ENCODE results near the gene ASB10. TPM values are rescaled to one million over a fixed set of nuclear protein-coding genes. Genes with fewer than 3 reads are reported as not detected.

ASB10 gene
- total RNA-seq, 1 experiment from 2014 or later = not detected

GRCh38 chr7:151168003-151168786 is 18.9 kb downstream of the ASB10 start:
- no peak for DNase-seq (ENCODE audit: unreplicated experiment)
- no TSS peak for BruUV-seq (replicated peaks)
- POLR2A ChIA-PET = no interaction called here

GRCh38 chr7:151167197-151167961 is 19.7 kb downstream of the ASB10 start, which contains the start of gene GBX1:
Gene GBX1 (minus strand): TSS chr7:151167694. CDS start chr7:151167548, 146 bp downstream.
- intact Hi-C loops (cut with micrococcal nuclease) = no loop called here
- H3K4me3 Mint-ChIP-seq (ENCODE audit: unreplicated experiment) = peak within 1 kb of the TSS; percentile 38

More at GRCh38 chr7:151168003-151168786, 18.9 kb downstream of the ASB10 start:
- Mint-ChIP-seq H3K27ac (ENCODE audit: low read depth, unreplicated experiment) (no peak overlapping the region), H3K4me1 (ENCODE audit: insufficient read depth, unreplicated experiment) (no peaks in the 10 kb centered on the region), H3K36me3 (ENCODE audit: insufficient read depth, unreplicated experiment) (no peaks in the 10 kb centered on the region), H3K4me3 (ENCODE audit: unreplicated experiment) (peak overlapping the region; percentile 38), H3K9me3 (ENCODE audit: unreplicated experiment) (no peaks in the 10 kb centered on the region), H3K27me3 (ENCODE audit: insufficient read depth, unreplicated experiment) (peaks cover 35% of the 10 kb centered on the region)
- TF ChIP-seq CTCF (IDR thresholded peaks at IDR 0.05; ENCODE audit: unreplicated experiment) = no peak
- CTCF ChIA-PET = interaction anchor here (0.6 kb wide), 3 partner anchors 20 to 146 kb away, joined by 3 to 4 read pairs (median 3); no protein-coding TSS in a partner anchor
- intact Hi-C loops (cut with micrococcal nuclease) = no loop called here

GRCh38 chr7:151166629-151167196 is 20.3 kb downstream of the ASB10 start:
- Mint-ChIP-seq H3K9me3 (ENCODE audit: unreplicated experiment) (no peaks in the 10 kb centered on the region), H3K4me1 (ENCODE audit: insufficient read depth, unreplicated experiment) (no peaks in the 10 kb centered on the region), H3K27me3 (ENCODE audit: insufficient read depth, unreplicated experiment) (peaks cover 24% of the 10 kb centered on the region), H3K36me3 (ENCODE audit: insufficient read depth, unreplicated experiment) (no peaks in the 10 kb centered on the region), H3K4me3 (ENCODE audit: unreplicated experiment) (no peak overlapping the region), H3K27ac (ENCODE audit: low read depth, unreplicated experiment) (no peak overlapping the region)
- CTCF ChIA-PET = interaction anchor here (0.6 to 1.2 kb wide), 2 partner anchors 43 to 138 kb away, joined by 3 read pairs; no protein-coding TSS in a partner anchor
- intact Hi-C loops (cut with micrococcal nuclease) = no loop called here
- TF ChIP-seq CTCF (IDR thresholded peaks at IDR 0.05; ENCODE audit: unreplicated experiment) = no peak
- BruUV-seq (replicated peaks) = no TSS peak
- POLR2A ChIA-PET = no interaction called here
- no peak for DNase-seq (ENCODE audit: unreplicated experiment)

More at GRCh38 chr7:151167197-151167961, 19.7 kb downstream of the ASB10 start, which contains the start of gene GBX1:
- Mint-ChIP-seq H3K9me3 (ENCODE audit: unreplicated experiment) (no peaks in the 10 kb centered on the region), H3K36me3 (ENCODE audit: insufficient read depth, unreplicated experiment) (no peaks in the 10 kb centered on the region), H3K27ac (ENCODE audit: low read depth, unreplicated experiment) (no peak within 1 kb of the TSS), H3K27me3 (ENCODE audit: insufficient read depth, unreplicated experiment) (peaks cover 27% of the 10 kb centered on the region), H3K4me1 (ENCODE audit: insufficient read depth, unreplicated experiment) (no peaks in the 10 kb centered on the region)
- BruUV-seq (replicated peaks) = no TSS peak
- no peak for DNase-seq (ENCODE audit: unreplicated experiment)
- TF ChIP-seq CTCF (IDR thresholded peaks at IDR 0.05; ENCODE audit: unreplicated experiment) = no peak
- ChIA-PET CTCF (no interaction called here), POLR2A (no interaction called here)

GRCh38 chr7:151161757-151162156 is 25.3 kb downstream of the ASB10 start:
- CTCF ChIA-PET = interaction anchor here (0.6 to 1.4 kb wide), 5 partner anchors 8 to 51 kb away, joined by 3 to 9 read pairs (median 4); no protein-coding TSS in a partner anchor
- no peaks in the 10 kb centered on the region for H3K27me3 Mint-ChIP-seq (ENCODE audit: insufficient read depth, unreplicated experiment)
- intact Hi-C loops (cut with micrococcal nuclease) = no loop called here
- DNase-seq (ENCODE audit: unreplicated experiment) = no peak
- no peak overlapping the region for H3K4me3 Mint-ChIP-seq (ENCODE audit: unreplicated experiment)
- BruUV-seq (replicated peaks) = no TSS peak
- no peaks in the 10 kb centered on the region for H3K4me1 Mint-ChIP-seq (ENCODE audit: insufficient read depth, unreplicated experiment)
- no peak overlapping the region for H3K27ac Mint-ChIP-seq (ENCODE audit: low read depth, unreplicated experiment)
- no peaks in the 10 kb centered on the region for H3K9me3 Mint-ChIP-seq (ENCODE audit: unreplicated experiment)
- TF ChIP-seq CTCF (IDR thresholded peaks at IDR 0.05; ENCODE audit: unreplicated experiment) = no peak
- POLR2A ChIA-PET = no interaction called here
- H3K36me3 Mint-ChIP-seq (ENCODE audit: insufficient read depth, unreplicated experiment) = no peaks in the 10 kb centered on the region

Measured in MCF 10A (cell line).